A549 treated with AZD9567 at 1 μM for 4 hours (cell line): Measurements from ENCODE around the gene SMIM43. TPM values are rescaled to one million over a fixed set of nuclear protein-coding genes. Genes with fewer than 3 reads are reported as not detected.

ENCODE experiments used
- total RNA-seq: library from RNA; stranded (reverse); fragments of 200-300 nt; extraction: Qiagen RNA extraction; gene quantifications from 5 replicates; pipeline ENCODE4 v1.2.3, GENCODE V29; 2022; ENCODE audit not compliant: insufficient read depth

The SMIM43 gene
- total RNA-seq: 0.17 to 0.26 TPM (median 0.18 TPM) in 4 of 5 replicates, not detected in the other

GRCh38 chr4:121764702-121765367, at the start of gene SMIM43:
SMIM43 (minus strand) TSS chr4:121765164; CDS start chr4:121765105, 59 bp downstream.

GRCh38 chr4:121800961-121801714, 36.2 kb upstream of the SMIM43 start, which contains the start of gene EXOSC9:
EXOSC9 (plus strand) TSS chr4:121801323; CDS start chr4:121801425, 102 bp downstream.

Other genes with a start within 250 kb of the SMIM43 start
- gene ANXA5, start 68.2 kb downstream of the SMIM43 start, total RNA-seq: 500 to 542 TPM (median 511 TPM) in 5 replicates
- gene EXOSC9, start 36.2 kb upstream of the SMIM43 start, total RNA-seq: 23.5 to 26.9 TPM (median 25.4 TPM) in 5 replicates
- 37.7 to 48.6 TPM (median 44.9 TPM) in 5 replicates for gene CCNA2, start 58.7 kb upstream of the SMIM43 start, total RNA-seq
- 11.0 to 20.7 TPM (median 14.3 TPM) in 5 replicates for gene BBS7, start 105.3 kb upstream of the SMIM43 start, total RNA-seq
- gene TRPC3, start 186.9 kb upstream of the SMIM43 start, total RNA-seq: 0.03 to 0.06 TPM (median 0.05 TPM) in 3 of 5 replicates, not detected in the others